Ishikawa (cell line): ENCODE results near the gene TRIAP1.

Source experiments
- CEBPB ChIP-seq: IDR thresholded peaks from 2 replicates; pipeline ENCODE4 v1.6.1; 2012
- CREB1 ChIP-seq: IDR thresholded peaks from 2 replicates; pipeline ENCODE4 v1.6.1; 2012; ENCODE audit warnings: low read depth
- EGR1 ChIP-seq: IDR thresholded peaks from 2 replicates; pipeline ENCODE4 v1.6.1; 2012
- EP300 ChIP-seq: IDR thresholded peaks from 2 replicates; pipeline ENCODE4 v1.6.1; 2012; ENCODE audit warnings: borderline replicate concordance
- FOXM1 ChIP-seq: IDR thresholded peaks from 2 replicates; pipeline ENCODE4 v1.6.1; 2012; ENCODE audit warnings: low read depth, borderline replicate concordance
- NFIC ChIP-seq: IDR thresholded peaks from 2 replicates; pipeline ENCODE4 v1.6.1; 2012
- RAD21 ChIP-seq: IDR thresholded peaks from 2 replicates; pipeline ENCODE4 v1.6.1; 2012; ENCODE audit warnings: low read depth
- TAF1 ChIP-seq: IDR thresholded peaks from 2 replicates; pipeline ENCODE4 v1.6.1; 2012; ENCODE audit warnings: low read depth, mild to moderate bottlenecking
- TCF12 ChIP-seq: IDR thresholded peaks from 2 replicates; pipeline ENCODE4 v1.6.1; 2012; ENCODE audit warnings: low read depth
- TEAD4 ChIP-seq: IDR thresholded peaks from 2 replicates; pipeline ENCODE4 v1.6.1; 2012
- USF1 ChIP-seq: IDR thresholded peaks from 2 replicates; pipeline ENCODE4 v1.6.1; 2012
- YY1 ChIP-seq: IDR thresholded peaks from 2 replicates; pipeline ENCODE4 v1.6.1; 2012; ENCODE audit warnings: low read depth
- ZBTB7A ChIP-seq: IDR thresholded peaks from 2 replicates; pipeline ENCODE4 v1.6.1; 2012; ENCODE audit warnings: low read depth
- TF ChIP-seq, protein P1 (sequence below): IDR thresholded peaks from 2 replicates; pipeline ENCODE4 v1.6.1; 2012; ENCODE audit warnings: low read depth, mild to moderate bottlenecking
- TF ChIP-seq, protein P2 (sequence below): IDR thresholded peaks from 2 replicates; pipeline ENCODE4 v1.6.1; 2012

Gene TRIAP1

DNA sequence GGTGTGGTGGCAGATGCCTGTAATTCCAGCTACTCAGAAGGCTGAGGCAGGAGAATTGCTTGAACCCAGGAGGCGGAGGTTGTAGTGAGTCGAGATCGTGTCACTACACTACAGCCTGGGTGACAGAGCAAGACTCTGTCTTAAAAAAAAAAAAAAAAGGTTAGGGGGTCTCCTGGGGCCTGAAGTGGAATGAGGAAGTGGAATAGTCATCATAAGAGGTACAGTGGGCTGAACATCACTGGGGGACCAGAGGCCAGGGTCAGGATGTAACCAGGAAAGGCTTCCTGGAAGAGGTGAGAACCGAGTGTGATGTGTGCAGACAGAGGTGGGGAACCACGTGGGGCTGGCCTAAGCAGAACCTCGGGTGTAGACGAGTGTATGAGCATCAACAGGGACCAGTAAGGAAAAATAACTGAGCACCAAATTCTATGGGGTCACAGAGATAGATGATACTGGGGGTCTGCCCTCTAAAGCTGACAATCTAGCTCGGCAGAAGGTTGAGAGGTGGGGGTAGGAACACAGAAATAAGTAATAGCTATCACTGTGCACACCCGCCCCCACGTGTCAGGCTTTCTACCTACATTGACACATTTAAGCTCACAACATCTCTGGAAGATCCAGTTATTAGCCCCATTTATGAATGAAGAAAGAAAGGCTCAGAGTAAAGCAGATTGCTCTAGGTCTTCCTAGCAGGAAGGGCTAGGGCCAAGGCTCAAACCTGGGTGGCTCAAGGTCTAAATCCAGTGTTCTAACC is 13.2 kb downstream of the TRIAP1 start:
- TF ChIP-seq TAF1, result no peak
- TF ChIP-seq, protein P1, sequence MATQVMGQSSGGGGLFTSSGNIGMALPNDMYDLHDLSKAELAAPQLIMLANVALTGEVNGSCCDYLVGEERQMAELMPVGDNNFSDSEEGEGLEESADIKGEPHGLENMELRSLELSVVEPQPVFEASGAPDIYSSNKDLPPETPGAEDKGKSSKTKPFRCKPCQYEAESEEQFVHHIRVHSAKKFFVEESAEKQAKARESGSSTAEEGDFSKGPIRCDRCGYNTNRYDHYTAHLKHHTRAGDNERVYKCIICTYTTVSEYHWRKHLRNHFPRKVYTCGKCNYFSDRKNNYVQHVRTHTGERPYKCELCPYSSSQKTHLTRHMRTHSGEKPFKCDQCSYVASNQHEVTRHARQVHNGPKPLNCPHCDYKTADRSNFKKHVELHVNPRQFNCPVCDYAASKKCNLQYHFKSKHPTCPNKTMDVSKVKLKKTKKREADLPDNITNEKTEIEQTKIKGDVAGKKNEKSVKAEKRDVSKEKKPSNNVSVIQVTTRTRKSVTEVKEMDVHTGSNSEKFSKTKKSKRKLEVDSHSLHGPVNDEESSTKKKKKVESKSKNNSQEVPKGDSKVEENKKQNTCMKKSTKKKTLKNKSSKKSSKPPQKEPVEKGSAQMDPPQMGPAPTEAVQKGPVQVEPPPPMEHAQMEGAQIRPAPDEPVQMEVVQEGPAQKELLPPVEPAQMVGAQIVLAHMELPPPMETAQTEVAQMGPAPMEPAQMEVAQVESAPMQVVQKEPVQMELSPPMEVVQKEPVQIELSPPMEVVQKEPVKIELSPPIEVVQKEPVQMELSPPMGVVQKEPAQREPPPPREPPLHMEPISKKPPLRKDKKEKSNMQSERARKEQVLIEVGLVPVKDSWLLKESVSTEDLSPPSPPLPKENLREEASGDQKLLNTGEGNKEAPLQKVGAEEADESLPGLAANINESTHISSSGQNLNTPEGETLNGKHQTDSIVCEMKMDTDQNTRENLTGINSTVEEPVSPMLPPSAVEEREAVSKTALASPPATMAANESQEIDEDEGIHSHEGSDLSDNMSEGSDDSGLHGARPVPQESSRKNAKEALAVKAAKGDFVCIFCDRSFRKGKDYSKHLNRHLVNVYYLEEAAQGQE, result no peak
- TF ChIP-seq, protein P2, sequence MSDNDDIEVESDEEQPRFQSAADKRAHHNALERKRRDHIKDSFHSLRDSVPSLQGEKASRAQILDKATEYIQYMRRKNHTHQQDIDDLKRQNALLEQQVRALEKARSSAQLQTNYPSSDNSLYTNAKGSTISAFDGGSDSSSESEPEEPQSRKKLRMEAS, result no peak
- no peak for TF ChIP-seq TCF12
- no peak for TF ChIP-seq FOXM1
- TF ChIP-seq RAD21, result no peak
- TF ChIP-seq EP300, result no peak
- TF ChIP-seq EGR1, result no peak
- no peak for TF ChIP-seq CREB1
- no peak for TF ChIP-seq TEAD4
- TF ChIP-seq NFIC, result no peak
- no peak for TF ChIP-seq CEBPB
- no peak for TF ChIP-seq YY1
- no peak for TF ChIP-seq ZBTB7A
- TF ChIP-seq USF1, result no peak

GRCh38 chr12:120429368-120429767 is 16.8 kb downstream of the TRIAP1 start:
- no peak for TF ChIP-seq EP300
- no peak for TF ChIP-seq RAD21
- no peak for TF ChIP-seq YY1
- TF ChIP-seq, protein P2, result no peak
- no peak for TF ChIP-seq TAF1
- TF ChIP-seq FOXM1, result no peak
- TF ChIP-seq TCF12, result no peak
- TF ChIP-seq ZBTB7A, result no peak
- no peak for TF ChIP-seq USF1
- TF ChIP-seq TEAD4, result no peak
- TF ChIP-seq, protein P1, result no peak
- TF ChIP-seq NFIC, result no peak
- TF ChIP-seq CEBPB, result no peak
- no peak for TF ChIP-seq CREB1
- no peak for TF ChIP-seq EGR1

DNA sequence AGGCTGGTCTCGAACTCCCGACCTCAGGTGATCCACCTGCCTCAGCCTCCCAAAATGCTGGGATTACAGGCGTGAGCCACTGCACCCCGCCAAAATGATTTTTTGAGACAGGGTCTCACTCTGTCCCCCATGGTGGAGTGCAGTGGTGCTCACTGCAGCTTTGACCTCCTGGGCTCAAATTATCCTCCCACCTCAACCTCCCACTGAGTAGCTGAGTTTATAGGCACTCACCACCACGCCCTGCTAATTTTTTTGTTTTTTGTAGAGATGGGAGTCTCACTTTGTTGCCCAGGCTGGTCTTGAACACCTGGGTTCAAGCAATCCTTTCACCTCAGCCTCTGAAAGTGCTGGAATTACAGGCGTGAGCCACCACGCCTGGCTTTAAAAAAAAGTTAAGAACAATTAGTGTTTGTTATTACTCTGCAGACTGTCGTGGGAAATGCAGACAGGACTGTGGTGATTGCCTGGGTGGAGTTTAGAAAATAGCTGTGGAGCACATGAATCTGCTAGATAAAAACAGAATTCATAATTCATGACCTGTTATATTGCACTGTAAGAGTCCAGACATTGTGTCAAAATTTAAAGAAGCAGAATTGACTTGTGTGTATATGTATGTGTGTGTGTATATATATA is 17.5 kb downstream of the TRIAP1 start:
- no peak for TF ChIP-seq RAD21
- TF ChIP-seq FOXM1, result no peak
- TF ChIP-seq, protein P2, result no peak
- TF ChIP-seq ZBTB7A, result no peak
- TF ChIP-seq CREB1, result no peak
- no peak for TF ChIP-seq EGR1
- no peak for TF ChIP-seq TEAD4
- TF ChIP-seq, protein P1, result no peak
- no peak for TF ChIP-seq EP300
- TF ChIP-seq CEBPB, result no peak
- TF ChIP-seq USF1, result no peak
- no peak for TF ChIP-seq NFIC
- no peak for TF ChIP-seq TAF1
